Smooth muscle cell (in vitro differentiated cells): ENCODE measurements around the gene TMEM87B. TPM values are rescaled to one million over a fixed set of nuclear protein-coding genes. Genes with fewer than 3 reads are reported as not detected.

Source experiments
- DNase-seq: peaks from one replicate; lab custom pipeline; 2025; ENCODE audit not compliant: unreplicated experiment; lab: John Stamatoyannopoulos, UW
- H2AFZ ChIP-seq: fragments of 200-600 bp; sonication (generic); 2 replicates; pipeline ENCODE4 v1.6.0; 2016; ENCODE audit warnings: antibody characterized with exemption, low read depth, mild to moderate bottlenecking
- H3F3A ChIP-seq: fragments of 200-600 bp; sonication (generic); 2 replicates; pipeline ENCODE4 v1.6.0; 2017; ENCODE audit warnings: antibody characterized with exemption, low read depth
- H3K27ac ChIP-seq: fragments of 200-600 bp; sonication (generic); 2 replicates; pipeline ENCODE4 v1.5.1; 2016; ENCODE audit warnings: low read depth, mild to moderate bottlenecking
- H3K27me3 ChIP-seq: fragments of 200-600 bp; sonication (generic); 2 replicates; pipeline ENCODE4 v1.6.1; 2016; ENCODE audit warnings: low read depth, mild to moderate bottlenecking
- H3K36me3 ChIP-seq: fragments of 200-600 bp; sonication (generic); 2 replicates; pipeline ENCODE4 v1.5.1; 2016; ENCODE audit warnings: low read depth
- H3K4me1 ChIP-seq: fragments of 200-600 bp; sonication (generic); 2 replicates; pipeline ENCODE4 v1.5.1; 2016; ENCODE audit warnings: low read depth
- H3K4me2 ChIP-seq: fragments of 200-600 bp; sonication (generic); 2 replicates; pipeline ENCODE4 v1.6.0; 2016; ENCODE audit warnings: mild to moderate bottlenecking
- H3K4me3 ChIP-seq: fragments of 200-600 bp; sonication (generic); 2 replicates; pipeline ENCODE4 v1.5.1; 2016; ENCODE audit warnings: mild to moderate bottlenecking
- H3K79me2 ChIP-seq: fragments of 200-600 bp; sonication (generic); 2 replicates; pipeline ENCODE4 v1.6.0; 2016; ENCODE audit warnings: low read depth, mild to moderate bottlenecking
- H3K9ac ChIP-seq: fragments of 200-600 bp; sonication (generic); 2 replicates; pipeline ENCODE4 v1.6.0; 2016; ENCODE audit warnings: low read depth
- H3K9me3 ChIP-seq: fragments of 200-600 bp; sonication (generic); replicated peaks from 2 replicates; pipeline ENCODE4 v1.5.1; 2016; ENCODE audit warnings: low read depth
- H4K20me1 ChIP-seq: fragments of 200-600 bp; sonication (generic); 2 replicates; pipeline ENCODE4 v1.6.0; 2016; ENCODE audit warnings: low read depth
- CTCF ChIP-seq: fragments of 200-600 bp; sonication (generic); IDR thresholded peaks from 2 replicates; pipeline ENCODE4 v1.5.1; 2017; ENCODE audit warnings: borderline replicate concordance, mild to moderate bottlenecking, antibody characterized with exemption; ENCODE audit not compliant: insufficient read depth, poor library complexity, severe bottlenecking
- whole genome bisulfite sequencing: methylation state at CpG from one replicate; pipeline ENCODE4 v1.1.7; 2016; ENCODE audit warnings: low lambda C conversion rate; 5-methylcytosine and 5-hydroxymethylcytosine counted together
- polyA plus RNA-seq: library from polyadenylated mRNA; unstranded; fragments of >200 nt; fragmentation: Nextera tagmentation; extraction: Ambion mirVana; gene quantifications from 2 replicates; pipeline ENCODE4 v1.2.1, GENCODE V29; 2016
- total RNA-seq: library from RNA; depleted of rRNA; stranded (reverse); fragments of >200 nt; gene quantifications from 2 replicates; pipeline ENCODE4 v1.2.3, GENCODE V29; 2014

TMEM87B gene
- total and polyA plus RNA-seq, 2 experiments from 2014 or later: 27.2 to 109 TPM

DNA sequence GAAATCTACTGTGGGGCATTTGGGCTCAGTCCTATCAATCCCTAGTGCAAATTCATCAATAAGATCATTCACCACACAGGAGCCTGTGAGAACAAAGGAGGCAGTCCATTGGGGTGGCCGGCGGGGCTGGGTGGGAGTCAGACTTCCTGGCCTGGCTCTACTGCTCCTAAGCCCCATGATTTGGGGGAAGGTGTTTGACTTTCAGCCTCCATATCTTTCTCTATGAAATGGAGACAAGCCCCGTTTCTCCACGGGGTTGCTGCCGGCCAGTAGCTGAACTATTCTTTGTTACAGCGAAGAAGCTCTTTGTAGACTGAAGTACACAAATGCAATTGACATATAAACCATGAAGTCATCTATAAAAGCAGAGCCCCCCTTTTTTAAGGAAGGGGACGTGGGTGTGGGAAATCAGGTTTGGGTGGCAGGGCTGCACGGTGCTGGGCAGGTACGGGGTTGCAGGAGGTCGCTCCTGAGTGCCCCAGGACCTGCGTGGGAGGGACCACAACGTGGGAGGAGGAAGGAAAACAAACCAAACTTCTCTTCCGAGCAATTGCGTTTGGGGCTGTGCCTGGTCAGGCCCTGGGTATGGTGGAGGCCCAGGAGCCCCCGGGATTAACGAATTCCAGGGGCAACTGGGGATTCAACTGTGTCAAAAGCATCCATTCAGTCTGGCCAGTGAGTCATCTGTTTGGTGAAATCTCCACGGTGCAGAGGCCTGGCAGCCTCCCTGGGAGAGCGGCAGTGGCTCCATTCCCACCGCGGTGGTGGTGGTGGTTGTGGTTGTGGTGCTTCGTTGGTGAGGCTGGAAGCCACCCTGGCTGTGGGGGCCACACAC lies 101.3 kb downstream of the TMEM87B start:
- Histone ChIP-seq H3K9me3 (no peaks in the 10 kb centered on the region), H4K20me1 (no peaks in the 10 kb centered on the region), H3K27me3 (no peaks in the 10 kb centered on the region), H3K4me3 (no peak overlapping the region), H2AFZ (no peak overlapping the region), H3K27ac (no peak overlapping the region), H3F3A (no peaks in the 10 kb centered on the region), H3K36me3 (no peaks in the 10 kb centered on the region), H3K79me2 (no peaks in the 10 kb centered on the region), H3K4me2 (no peak overlapping the region), H3K9ac (no peak overlapping the region), H3K4me1 (peaks cover 9% of the 10 kb centered on the region)
- TF ChIP-seq CTCF: no peak
- DNase-seq: no peak
- 63% methylated on average over 21 of the region's 21 CpGs for WGBS

DNA sequence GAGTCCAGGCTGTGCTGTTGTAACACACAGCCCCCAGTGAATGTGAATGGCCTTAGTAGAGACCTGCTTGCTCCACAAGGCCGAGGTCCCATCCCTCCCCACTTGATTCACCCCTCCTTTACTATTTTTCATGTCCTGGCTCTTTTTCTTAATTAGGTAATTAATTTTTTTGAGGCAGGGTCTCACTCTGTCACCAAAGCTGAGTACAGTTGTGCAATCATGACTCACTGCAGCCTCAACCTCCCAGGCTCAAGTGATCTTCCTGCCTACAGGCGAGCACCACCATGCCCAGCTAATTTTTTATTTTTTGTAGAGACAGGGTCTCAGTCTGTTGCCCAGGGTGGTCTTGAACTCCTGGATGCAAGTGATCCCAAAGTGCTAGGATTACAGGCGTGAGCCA lies 102.4 kb downstream of the TMEM87B start:
- Histone ChIP-seq H3K36me3 (no peaks in the 10 kb centered on the region), H3K4me3 (no peak overlapping the region), H3K27ac (no peak overlapping the region), H3K4me1 (peaks cover 9% of the 10 kb centered on the region), H4K20me1 (no peaks in the 10 kb centered on the region), H3K9me3 (no peaks in the 10 kb centered on the region), H3K79me2 (no peaks in the 10 kb centered on the region), H2AFZ (no peak overlapping the region), H3K27me3 (no peaks in the 10 kb centered on the region), H3F3A (no peaks in the 10 kb centered on the region), H3K9ac (no peak overlapping the region), H3K4me2 (no peak overlapping the region)
- 79% methylated on average over 3 of the region's 3 CpGs for WGBS
- no peak for DNase-seq
- TF ChIP-seq CTCF: no peak

- no peaks in the 10 kb centered on the region for H4K20me1 ChIP-seq
- H3K27ac ChIP-seq: no peak overlapping the region
- no peak for TF ChIP-seq CTCF
- over 99% methylated on average over 22 of the region's 31 CpGs for WGBS
- H3K9ac ChIP-seq: no peak overlapping the region
- no peak overlapping the region for H3K4me3 ChIP-seq
- no peaks in the 10 kb centered on the region for H3K9me3 ChIP-seq
- H2AFZ ChIP-seq: no peak overlapping the region
- no peaks in the 10 kb centered on the region for H3K36me3 ChIP-seq
- H3K27me3 ChIP-seq: no peaks in the 10 kb centered on the region
- DNase-seq: no peak
- H3K79me2 ChIP-seq: no peaks in the 10 kb centered on the region
- no peak overlapping the region for H3K4me2 ChIP-seq
- no peaks in the 10 kb centered on the region for H3F3A ChIP-seq
- H3K4me1 ChIP-seq: peaks cover 9% of the 10 kb centered on the region
Measured at GRCh38 chr2:112159454-112159921, 104.4 kb downstream of the TMEM87B start.
